Osteoblast (primary cell): ENCODE measurements around the gene TRPM1. TPM values are rescaled to one million over a fixed set of nuclear protein-coding genes. Genes with fewer than 3 reads are reported as not detected.

ENCODE experiments used
- DNase-seq: peaks from one replicate; pipeline ENCODE4 v3.0.0; 2011; ENCODE audit warnings: low spot score, mixed read lengths; ENCODE audit not compliant: insufficient read length; ENCODE audit errors: missing footprints
- H2AFZ ChIP-seq: 2 replicates; pipeline ENCODE4 v1.6.0; 2011; ENCODE audit warnings: mild to moderate bottlenecking, low read length
- H3K27ac ChIP-seq: 2 replicates; pipeline ENCODE4 v1.5.1; 2011; ENCODE audit warnings: mild to moderate bottlenecking, low read depth, low read length, moderate library complexity
- H3K27me3 ChIP-seq: 2 replicates; pipeline ENCODE4 v1.6.0; 2012; ENCODE audit warnings: mild to moderate bottlenecking, control low read depth, inconsistent platforms, low read length, moderate library complexity; ENCODE audit not compliant: insufficient read depth
- H3K36me3 ChIP-seq: 2 replicates; pipeline ENCODE4 v1.5.1; 2011; ENCODE audit warnings: mild to moderate bottlenecking, low read length, control low read depth, moderate library complexity; ENCODE audit not compliant: insufficient read depth
- H3K4me1 ChIP-seq: 2 replicates; pipeline ENCODE4 v1.5.1; 2011; ENCODE audit warnings: mild to moderate bottlenecking, low read length, control low read depth, moderate library complexity; ENCODE audit not compliant: insufficient read depth
- H3K4me2 ChIP-seq: 2 replicates; pipeline ENCODE4 v1.6.0; 2011; ENCODE audit warnings: mild to moderate bottlenecking, low read length; ENCODE audit not compliant: insufficient read depth
- H3K4me3 ChIP-seq: fragments of 200-600 bp; sonication (generic); 3 replicates; pipeline ENCODE4 v1.5.1; 2012; ENCODE audit warnings: mild to moderate bottlenecking, low read length, inconsistent platforms; ENCODE audit not compliant: insufficient read depth
- H3K79me2 ChIP-seq: 2 replicates; pipeline ENCODE4 v1.6.0; 2012; ENCODE audit warnings: mild to moderate bottlenecking, low read length, control low read depth, inconsistent platforms; ENCODE audit not compliant: insufficient read depth
- H3K9me3 ChIP-seq: 2 replicates; pipeline ENCODE4 v1.5.1; 2011; ENCODE audit warnings: low read depth, low read length, control low read depth
- H4K20me1 ChIP-seq: 2 replicates; pipeline ENCODE4 v1.6.0; 2012; ENCODE audit warnings: mild to moderate bottlenecking, low read length, control low read depth; ENCODE audit not compliant: insufficient read depth
- CTCF ChIP-seq: IDR thresholded peaks from 2 replicates; pipeline ENCODE4 v1.5.1; 2011; ENCODE audit warnings: mild to moderate bottlenecking, low read depth, low read length, moderate library complexity; ENCODE audit errors: extremely low read depth
- total RNA-seq: library from RNA; depleted of rRNA; stranded (reverse); fragments of >200 nt; gene quantifications from 2 replicates; pipeline ENCODE4 v1.2.3, GENCODE V29; 2012

Gene TRPM1
- total RNA-seq, 1 donor: under 0.01 TPM

DNA sequence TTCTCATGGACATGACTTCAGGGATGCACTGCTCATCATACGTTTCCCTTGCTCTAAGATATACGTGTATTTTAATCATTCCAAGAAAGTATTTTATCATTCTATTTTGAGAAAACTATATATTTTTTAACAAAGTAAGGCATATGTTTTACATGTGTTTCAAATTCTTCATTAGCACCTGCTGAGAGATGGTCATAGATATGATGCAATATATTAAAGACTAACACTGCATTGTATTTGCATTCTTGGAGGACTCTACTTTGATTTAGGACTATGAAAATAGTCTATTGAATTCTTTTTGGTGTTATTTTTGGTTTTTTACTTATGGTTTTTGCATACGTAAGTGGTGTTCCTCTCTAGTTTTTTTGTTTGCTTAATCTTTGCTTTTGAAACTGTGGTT is 55.9 kb downstream of the TRPM1 start:
- Histone ChIP-seq H2AFZ (no peak overlapping the region), H3K4me2 (no peak overlapping the region), H3K27ac (no peak overlapping the region), H3K36me3 (no peaks in the 10 kb centered on the region), H3K79me2 (no peaks in the 10 kb centered on the region), H3K27me3 (no peaks in the 10 kb centered on the region), H3K9me3 (no peaks in the 10 kb centered on the region), H3K4me3 (no peak overlapping the region), H3K4me1 (no peaks in the 10 kb centered on the region), H4K20me1 (no peaks in the 10 kb centered on the region)
- TF ChIP-seq CTCF: no peak
- no peak for DNase-seq

- Histone ChIP-seq H3K4me3 (no peak overlapping the region), H3K9me3 (no peaks in the 10 kb centered on the region), H4K20me1 (no peaks in the 10 kb centered on the region), H3K27ac (no peak overlapping the region), H3K27me3 (no peaks in the 10 kb centered on the region), H3K4me1 (no peaks in the 10 kb centered on the region), H3K4me2 (no peak overlapping the region), H3K36me3 (no peaks in the 10 kb centered on the region), H3K79me2 (no peaks in the 10 kb centered on the region), H2AFZ (peak overlapping the region; percentile 21)
- no peak for TF ChIP-seq CTCF
- DNase-seq: no peak
Measured at GRCh38 chr15:31042751-31043150, 58.8 kb downstream of the TRPM1 start.

DNA sequence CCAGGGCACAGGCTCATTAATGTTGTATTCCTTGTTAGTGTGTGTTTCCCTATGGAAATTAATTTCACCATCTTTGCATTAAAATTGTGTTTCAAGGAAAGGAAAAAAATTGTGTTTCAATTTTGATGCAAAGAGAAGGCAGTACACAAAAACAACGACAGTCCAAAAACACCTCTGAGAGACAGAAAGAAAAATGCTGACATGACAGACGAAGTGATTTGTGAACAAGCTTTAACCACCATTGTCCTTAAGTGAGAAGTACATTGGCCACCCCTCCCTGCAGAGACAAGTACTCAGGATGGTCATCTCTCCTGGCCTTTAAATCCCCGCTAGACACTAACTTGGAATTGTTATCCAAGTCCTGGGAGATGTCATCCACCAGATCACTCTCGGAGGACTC is 59.9 kb downstream of the TRPM1 start:
- TF ChIP-seq CTCF: no peak
- Histone ChIP-seq H3K4me3 (no peak overlapping the region), H3K27me3 (no peaks in the 10 kb centered on the region), H4K20me1 (no peaks in the 10 kb centered on the region), H3K36me3 (no peaks in the 10 kb centered on the region), H3K4me2 (no peak overlapping the region), H3K27ac (no peak overlapping the region), H3K79me2 (no peaks in the 10 kb centered on the region), H3K9me3 (no peaks in the 10 kb centered on the region), H2AFZ (no peak overlapping the region), H3K4me1 (no peaks in the 10 kb centered on the region)
- no peak for DNase-seq

GRCh38 chr15:31040611-31041010 is 60.9 kb downstream of the TRPM1 start:
- H3K36me3 ChIP-seq: no peaks in the 10 kb centered on the region
- H3K4me1 ChIP-seq: no peaks in the 10 kb centered on the region
- H3K27ac ChIP-seq: no peak overlapping the region
- no peaks in the 10 kb centered on the region for H4K20me1 ChIP-seq
- no peak overlapping the region for H3K4me2 ChIP-seq
- no peak overlapping the region for H2AFZ ChIP-seq
- H3K4me3 ChIP-seq: no peak overlapping the region
- no peak for DNase-seq
- no peaks in the 10 kb centered on the region for H3K9me3 ChIP-seq
- no peaks in the 10 kb centered on the region for H3K79me2 ChIP-seq
- TF ChIP-seq CTCF: no peak
- H3K27me3 ChIP-seq: no peaks in the 10 kb centered on the region
